Pons (tissue), 1 donor: ENCODE results near the gene EPHA4.

Experiments used
- DNase-seq: peaks from one replicate; pipeline ENCODE4 v3.0.0-alpha.2; 2016; ENCODE audit warnings: low spot score

Gene EPHA4

DNA sequence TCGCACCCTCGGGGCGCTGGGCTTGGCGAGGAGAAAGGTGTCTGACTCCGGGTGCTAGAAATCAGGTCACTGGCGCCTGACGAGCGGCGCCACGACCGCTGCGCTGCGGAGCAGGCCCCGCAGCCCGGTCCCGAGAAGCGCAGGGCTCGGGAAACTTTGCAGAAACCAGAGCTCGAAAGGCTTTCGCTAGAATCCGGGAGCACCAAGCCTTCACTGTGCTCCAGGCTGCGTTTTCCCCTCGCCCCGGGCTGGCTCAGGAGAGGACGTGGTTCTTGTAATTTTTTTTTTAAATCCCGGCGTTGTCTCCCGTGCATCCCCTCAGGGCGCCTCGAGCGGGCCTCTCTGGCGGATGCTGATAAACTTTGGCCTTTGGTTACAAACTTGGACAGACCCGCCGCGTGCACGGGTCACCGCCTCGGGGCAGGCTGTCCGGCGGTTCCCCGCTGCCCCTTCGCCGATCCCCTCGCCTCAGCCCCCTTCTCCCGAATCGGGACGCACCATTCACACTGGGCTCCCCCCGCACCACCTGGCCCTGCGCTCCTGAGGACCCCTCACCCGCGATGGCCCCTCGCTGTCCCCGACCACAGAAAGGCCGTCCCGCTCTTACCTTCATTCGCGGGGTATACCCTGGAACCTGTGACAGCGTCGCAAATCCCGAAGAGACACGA, 419 bp downstream of the EPHA4 start:
- no peak for DNase-seq

DNA sequence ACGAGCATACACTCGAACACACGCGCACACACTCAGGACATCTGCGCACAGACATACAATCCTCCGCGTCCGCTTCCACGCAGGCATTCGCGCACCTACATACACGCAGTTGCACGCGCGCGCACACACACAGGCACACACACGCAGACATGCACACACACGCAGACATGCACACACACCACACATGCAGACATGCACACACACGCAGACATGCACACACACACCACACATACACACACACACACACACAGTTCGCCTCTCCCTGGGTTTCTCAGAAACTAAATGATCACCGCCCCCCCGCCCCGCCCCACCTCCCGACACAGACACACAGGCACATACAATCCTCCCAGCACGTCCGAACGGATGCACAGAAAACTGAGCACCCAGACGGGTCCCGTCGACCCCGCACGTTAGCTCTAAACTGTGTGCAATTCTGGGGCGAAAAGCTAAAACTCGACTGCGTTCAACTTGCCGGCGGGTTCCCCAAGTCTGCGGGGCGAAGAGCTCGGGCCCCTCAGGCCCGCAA, 1.0 kb downstream of the EPHA4 start:
- DNase-seq = no peak

DNA sequence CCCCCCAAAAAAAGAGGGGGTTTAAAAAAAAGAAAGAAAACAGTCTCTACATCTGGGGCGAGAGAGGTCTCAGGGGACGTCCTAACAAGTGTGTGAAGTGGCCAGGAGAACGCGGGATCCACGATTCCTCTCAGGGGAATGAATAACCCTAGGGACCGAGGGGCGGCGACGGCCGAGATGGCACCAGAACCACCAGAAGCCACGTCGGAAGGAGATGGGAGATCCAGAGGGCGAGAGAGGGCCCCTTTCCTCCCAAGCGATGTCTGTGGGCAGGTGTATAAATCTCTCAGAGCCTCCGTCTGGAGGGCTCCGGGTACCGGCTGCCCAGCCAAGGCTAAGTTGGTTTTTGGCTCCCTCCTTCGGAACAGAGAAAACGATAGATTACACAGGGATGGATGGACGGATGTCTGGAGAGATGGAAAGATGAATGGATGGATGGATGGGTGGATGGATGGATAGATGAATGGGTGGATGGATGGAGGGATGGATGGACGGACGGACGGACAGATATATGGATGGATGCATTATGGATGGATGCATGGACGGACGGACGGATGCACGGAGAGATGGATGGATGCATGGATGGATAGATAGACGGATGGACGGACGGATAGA, 1.7 kb downstream of the EPHA4 start:
- DNase-seq = no peak

DNA sequence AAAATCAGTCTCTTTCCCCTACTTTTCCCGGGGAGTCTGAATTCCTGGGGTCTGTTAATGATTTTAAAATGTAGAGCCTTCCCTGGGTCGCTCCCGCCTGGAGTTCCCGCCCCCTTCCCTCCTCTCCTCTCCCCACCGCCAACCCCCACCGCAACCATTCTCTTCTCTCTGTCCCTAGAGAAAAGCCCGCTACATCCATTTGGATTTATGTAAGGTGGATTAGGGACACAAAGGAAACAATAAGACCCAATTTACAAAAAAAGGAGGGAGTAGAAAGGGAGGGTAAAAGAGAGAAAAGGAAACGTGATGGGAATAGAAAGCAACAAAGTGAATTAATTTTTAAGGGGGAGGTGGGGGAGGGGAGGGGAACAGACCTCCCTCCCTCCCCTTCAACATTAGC, 2.2 kb downstream of the EPHA4 start:
- DNase-seq = no peak

DNA sequence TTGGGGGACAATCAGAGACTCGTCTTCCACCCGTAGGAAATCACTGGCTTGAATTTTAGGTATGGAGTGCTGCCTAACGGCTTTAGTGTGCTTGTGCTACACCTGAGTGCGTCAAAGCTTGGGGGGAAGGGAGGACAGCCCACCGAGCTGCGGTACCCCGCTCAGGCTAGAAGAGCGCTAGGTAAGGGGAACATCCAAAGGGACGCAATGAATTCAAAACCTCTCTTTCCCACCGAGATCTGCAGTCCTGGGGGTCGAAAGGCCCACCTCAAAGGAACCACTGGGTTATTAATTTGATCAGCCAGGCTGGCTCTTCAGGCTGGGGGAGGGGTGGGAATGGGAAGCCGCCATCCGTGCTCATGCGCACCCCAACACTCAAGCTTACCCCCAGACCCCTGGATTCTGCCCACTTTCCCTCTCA, 2.7 kb downstream of the EPHA4 start:
- no peak for DNase-seq

DNA sequence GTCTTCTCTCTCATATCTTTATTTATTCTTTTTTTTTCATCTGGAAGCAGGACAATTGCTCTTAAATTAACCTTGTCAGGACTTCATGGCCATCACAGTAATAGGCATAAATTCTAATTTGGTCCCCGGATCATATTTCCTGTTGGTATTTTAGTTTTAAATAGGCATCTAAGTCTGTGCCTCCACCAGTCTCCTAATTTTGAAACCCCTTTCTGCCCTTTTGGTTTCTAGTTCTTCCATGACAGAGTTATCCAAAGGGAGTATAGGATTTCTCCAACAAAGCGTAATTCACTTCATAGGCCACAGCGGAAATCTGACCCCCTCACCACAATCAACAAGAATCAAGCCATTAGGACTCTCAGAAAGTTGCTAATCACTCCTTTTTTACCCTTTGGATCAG, 3.8 kb downstream of the EPHA4 start:
- DNase-seq = no peak

DNA sequence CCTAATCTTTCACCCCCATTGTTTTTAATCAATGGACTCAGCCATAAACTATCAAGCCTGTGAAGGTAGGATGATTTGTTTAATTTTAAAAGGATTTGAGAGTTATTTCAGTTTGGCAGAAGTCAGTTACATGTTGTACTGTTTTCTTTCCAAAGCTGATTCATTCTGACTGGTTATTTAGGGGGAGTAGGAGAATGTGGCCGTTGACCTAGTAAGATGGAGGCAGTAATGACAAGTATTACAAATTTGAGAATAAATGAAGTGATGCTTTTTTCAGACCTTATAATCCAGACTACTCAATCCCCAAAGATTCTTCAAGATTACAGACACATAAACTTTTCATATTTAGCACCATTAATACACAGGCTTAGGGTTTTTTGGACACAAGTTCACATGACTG, 4.3 kb downstream of the EPHA4 start:
- DNase-seq = no peak

DNA sequence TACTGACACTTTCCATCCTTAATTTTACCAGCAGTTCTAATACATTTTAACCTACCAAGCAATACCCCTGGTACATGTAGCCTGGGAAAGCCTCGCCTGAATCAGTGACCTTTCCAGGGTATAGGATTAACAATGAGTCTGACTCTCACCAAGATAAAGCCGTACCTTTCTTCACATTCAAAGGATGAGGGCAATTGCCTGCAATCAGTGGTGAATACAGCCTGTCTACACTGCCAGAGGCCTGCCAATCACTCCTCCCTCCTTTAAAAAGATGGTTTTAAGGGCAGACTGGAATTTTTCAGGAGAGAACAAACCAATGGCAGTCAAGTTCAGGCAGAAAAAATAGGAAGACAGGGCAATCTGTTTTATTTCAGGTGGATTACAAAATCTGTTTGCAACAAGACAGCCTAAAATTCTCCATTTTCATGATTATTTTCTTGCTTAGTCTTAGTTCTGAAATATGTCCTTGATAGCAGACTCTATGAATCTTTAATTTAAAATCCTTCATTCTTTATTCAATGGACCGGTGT, 4.8 kb downstream of the EPHA4 start:
- DNase-seq = no peak

DNA sequence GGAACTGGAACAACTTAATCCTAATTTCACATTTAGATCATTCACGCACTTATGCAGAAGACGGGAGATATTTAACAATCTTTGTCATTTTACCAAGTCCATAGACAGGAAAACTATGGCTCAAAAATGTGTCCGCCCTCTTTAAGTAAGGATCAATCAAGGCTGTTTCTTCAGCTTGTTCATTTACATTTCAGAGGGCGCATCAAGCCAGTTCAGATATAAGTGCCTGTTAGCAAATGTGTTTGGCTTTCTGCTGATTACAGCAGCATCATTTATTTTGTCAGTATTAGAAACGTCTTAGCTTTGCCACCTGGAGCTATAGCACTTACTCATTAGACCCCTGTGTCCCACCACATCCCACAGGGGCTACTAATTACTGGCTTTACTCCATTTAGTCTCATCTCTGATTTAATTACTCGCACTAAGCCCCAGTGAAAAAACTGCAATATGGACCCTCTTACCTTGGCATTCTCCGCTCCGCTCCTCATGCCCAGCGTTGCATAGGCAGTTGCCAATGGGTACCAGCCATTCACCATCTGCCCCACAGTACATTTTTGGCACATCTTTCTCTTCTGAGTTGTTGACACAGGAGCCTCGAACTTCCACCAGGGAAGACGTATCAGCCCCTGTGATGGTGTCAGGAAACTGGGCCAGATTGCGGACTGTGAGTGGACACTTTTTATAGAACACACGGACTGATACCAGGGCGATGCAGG, 8.7 kb downstream of the EPHA4 start:
- DNase-seq = no peak

DNA sequence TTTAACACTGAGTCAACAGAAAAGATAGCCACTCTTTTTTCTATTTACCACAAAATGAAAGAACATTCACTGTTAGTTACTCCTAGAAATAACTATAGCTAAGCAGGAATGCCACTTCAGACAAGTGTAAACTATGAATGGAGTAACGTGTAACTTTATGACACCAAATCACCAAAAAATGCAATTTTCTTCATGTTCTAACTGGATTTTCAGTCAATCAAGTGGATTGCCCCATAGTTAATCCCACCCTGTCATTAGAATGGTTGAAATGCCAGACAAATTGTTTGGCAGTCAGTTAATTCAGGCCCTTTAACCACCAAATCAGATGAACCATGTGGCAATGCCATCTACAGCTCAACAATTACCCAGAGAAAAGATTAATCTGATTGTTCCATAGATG, 9.9 kb downstream of the EPHA4 start:
- no peak for DNase-seq

DNA sequence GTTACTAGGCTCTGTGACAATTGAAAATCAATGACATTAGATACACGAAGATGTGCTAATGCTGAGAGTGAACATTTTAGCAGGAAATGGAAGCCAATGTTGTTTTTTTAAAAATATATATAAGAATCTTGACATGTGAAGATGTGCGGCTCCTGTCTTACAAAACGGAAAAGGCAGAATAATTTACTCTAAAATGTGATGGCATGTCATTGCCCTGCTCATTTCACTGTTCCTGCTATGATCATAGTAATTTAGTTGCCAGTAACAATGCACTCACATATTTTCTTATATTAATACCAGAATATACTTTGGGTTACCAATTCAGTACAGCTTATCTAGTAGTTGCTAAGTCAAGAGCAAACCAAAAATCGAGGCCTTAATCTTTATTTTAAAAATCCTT, 10.3 kb downstream of the EPHA4 start:
- no peak for DNase-seq

DNA sequence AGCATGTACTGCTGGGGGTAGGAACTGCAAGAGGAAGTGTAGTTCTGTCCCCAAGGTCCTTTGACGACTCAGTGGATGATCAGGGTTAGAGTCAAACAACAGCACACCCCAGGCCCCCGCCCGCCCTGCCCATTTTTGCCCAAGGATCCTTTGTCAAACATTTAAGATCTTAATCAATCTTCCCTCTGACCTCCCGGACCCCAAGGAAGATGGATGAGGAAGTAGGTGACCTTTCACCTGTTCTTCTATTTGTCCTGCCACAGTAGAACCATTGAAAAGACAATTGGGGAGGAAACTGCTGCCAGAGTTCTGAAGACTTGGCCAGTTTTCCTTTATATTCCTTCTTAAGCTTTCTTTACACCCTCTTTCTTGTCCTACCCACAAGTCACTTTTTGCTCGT, 12.1 kb downstream of the EPHA4 start:
- no peak for DNase-seq

DNA sequence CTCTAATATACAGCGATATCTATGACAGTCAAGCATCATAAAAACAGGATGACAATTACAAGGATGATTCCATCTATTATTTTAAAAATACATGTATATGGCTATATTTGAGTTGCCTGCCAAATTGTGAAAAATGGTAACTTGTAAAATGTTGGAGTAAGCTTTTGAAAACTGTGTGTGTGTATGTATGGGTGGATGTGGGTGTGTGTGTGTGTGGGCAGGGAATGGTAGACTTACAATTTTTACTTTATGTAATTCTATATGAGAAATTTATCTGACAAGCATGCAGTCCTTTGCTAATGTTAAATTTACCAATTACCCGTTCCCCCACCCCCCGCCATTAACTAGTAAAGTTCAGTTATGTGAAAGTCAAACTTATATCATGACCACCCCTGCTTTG, 14.0 kb downstream of the EPHA4 start:
- no peak for DNase-seq

DNA sequence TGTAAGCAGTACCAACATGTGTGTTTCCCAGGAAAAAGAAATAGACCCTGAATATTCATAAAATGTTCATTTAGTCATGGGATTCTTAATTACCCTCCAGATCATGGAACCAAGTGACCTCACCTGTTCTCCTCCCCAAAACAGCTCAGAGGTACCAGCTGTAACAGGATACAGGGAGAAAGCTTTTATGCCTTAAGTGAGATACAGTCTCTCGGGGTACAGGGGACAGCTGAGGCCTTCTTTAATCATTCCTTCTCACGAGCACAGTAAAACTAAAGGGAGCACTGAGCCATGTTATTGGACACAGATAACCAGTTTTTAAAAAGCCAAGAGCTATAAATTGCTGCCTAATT, 16.6 kb downstream of the EPHA4 start:
- DNase-seq = no peak

DNA sequence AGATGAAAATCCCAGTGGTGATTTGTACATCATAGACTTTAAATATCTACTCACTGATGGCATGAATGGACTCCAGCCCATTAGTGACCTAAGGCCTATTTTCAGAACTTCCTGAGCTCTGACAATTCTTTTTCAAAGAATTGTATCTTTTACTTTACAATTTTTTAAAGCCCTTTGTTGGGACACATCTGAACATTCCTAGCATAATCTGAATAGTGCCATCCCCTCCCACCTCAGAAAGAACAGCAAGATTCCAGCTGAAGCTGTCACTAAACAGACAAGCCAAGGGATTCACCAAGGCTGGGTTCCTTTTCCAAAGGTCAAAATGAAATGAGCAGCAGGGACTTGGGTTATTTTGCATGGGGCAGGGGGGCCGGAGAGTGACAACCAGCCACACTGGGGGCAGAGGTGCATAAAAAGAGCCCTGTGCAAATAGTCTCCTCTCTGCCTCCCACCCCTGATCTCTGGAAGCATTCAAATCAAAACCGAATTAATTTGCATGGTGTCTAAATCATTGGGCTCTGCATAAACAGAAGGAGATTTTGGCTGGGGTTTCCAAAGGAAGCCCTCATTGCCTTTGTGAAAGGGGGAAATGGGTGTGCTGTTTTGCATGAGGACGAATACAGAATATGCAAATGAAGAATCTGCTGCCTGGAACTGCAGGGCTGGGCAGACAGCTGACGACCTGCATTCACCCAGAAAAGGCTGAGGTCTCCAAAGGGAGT, 17.2 kb downstream of the EPHA4 start:
- DNase-seq = no peak

DNA sequence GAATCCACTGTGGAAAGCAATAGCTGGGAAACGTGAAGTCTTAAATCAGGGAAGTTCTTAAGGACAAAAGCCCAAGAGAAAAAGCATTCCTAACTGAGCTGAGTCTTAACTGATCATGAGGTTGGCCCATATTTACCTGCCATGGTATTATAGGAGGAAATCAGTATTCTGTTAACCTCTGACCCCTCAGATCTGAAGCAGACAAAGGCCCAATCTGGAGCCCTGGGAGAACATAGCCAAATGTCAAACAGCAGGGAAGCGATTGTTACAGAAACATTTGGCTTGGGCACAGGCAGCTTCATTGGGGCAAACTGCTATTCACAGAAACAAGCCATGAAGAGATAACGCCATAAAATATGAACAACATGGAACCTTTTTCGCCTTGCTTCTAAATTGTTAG, 18.8 kb downstream of the EPHA4 start:
- no peak for DNase-seq

DNA sequence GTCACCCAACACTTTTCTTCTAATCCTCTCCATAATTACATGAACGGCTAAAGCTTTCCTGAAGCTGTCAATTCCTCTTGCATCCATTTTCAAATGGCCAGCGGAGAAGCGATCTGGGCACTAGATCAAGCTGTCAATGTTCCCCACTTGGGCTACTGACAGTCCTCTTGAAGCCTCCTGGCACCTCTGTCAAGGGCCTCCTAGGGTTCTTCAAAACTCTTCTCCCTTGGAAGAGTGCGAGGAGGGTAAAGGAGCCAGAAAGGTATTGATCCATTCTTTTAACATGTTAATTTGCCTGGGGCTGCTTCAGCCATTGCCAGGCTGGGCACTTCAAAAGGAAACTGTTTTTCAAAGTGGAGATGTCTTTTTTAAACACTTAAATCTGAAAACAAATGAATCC, 19.8 kb downstream of the EPHA4 start:
- no peak for DNase-seq

DNA sequence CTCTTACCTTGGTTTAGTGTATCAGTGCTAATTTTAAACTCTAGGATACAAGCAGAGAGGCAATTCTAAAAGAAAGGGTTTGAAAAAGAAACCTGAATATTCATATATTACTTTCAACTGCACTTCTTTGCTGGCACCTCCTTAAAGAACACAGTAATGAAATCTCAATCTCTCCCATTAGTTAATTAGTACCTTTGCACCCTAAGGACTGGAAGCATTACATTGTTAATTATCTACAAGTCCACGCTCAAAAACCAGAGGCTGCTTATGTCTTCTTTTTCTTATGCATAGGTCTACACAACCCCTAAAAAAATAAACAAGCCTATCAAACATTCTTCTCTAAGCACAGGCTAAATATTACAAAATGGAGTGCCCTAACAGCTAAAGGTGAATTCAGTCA, 20.2 kb downstream of the EPHA4 start:
- no peak for DNase-seq

DNA sequence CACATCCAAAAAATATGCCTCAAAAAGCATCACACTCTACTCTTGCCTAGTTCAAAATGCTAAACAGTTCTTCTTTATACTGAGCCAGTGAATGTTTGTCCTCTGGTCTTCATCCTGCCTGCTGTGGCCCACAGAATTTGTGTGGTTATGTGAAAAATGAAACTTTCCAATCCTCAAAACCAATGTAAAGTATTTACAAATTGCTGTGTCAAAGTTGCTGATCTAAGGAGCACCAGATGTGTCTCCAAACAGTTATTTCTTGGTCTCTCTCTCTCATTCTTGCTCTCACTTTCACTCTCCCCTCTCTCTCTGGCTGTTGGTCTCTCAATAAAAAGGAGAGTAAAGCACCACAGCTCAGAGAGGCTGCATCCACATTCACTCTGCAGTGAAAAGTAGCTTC, 23.0 kb downstream of the EPHA4 start:
- DNase-seq = no peak

DNA sequence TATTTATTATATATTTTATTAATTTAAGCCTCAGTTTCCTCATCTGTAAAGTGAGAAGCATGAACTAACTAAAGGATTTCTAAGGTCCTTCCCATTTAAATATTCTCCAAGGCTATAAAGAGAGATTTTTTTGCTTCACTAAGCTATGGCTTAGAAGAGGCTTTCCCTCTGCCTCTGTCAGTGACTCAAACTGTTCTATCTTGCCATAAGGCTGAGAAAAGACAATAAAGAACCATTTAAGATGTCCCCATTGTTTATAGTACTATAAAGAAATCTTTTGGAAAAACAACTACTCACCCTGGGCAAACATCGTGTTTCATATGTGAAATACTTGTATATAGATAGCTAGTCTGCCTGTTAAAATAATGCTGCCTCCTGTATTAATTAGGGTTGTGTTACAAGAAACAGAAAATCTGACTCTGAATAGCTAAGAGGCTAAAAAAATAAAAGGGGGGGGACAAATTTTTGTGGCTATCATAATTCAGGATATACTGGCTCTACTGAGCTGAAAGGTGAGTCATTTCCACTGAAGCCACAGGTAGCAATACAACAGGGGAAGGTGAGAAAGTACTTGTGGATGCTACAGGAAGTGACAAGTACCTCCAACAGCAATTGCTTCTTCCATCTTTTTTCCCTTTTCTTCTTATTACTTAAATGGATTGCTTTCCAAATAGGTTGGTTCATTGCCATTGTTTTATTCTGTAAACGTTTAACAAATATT, 25.4 kb downstream of the EPHA4 start:
- DNase-seq = no peak

DNA sequence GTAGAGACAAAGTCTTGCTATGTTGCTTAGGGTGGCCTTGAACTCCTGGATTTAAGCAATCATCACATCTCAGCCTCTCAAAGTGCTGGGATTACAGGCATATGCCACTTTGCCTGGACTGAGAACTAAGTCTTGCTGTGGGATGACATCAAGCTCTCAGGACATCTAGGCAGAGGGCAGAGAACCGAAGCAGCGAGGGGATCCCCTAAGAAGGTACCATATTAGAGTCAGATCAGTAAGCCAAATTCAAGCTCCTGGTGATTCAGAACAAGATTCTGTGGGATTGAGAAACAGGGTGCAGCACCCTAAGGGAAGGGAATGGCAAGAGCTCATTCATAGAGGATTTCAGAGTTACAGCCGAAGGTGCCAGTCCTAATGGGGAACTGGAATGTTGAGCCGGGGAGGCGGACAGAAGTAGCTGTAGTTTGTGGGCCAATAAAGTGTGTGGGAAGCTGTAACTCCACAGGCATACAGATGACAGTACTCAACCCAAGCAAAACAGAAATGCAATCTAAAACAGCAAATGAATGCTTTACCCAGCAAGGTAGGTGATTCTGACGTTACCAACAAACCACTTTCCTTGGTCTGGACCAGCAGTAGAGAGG, 30.9 kb downstream of the EPHA4 start:
- DNase-seq = no peak
